Measurements from ENCODE around the gene COX19. TPM values are rescaled to one million over a fixed set of nuclear protein-coding genes. Genes with fewer than 3 reads are reported as not detected.

Gene COX19
- total RNA-seq, 4 donors from 2014 or later = 6.3 to 13.3 (median 9.7) TPM

DNA sequence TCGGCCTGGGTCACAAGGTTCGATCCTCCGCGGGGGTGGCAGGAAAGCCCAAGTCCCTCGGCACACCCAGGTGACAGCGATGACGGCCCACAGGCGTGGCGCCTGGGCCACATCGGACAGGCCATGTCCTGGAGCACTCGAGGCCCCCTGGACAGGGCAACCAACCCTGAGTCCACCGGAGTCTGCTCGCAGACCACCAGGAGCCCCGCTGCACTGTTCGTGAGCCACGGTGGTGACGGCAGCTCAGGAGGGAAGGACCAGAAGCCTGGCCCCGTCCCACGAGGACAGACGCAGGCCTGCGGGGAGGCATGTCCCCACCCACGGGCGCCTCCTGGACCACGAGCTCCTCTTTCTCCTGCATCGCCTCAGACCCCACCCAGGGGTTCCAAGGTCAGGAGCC is 46.6 kb upstream of the COX19 start:
- H3K4me1 ChIP-seq = peaks cover 2 to 48% (median 24%) of the 10 kb centered on the region in 4 donors
- TF ChIP-seq EP300 (IDR thresholded peaks at IDR 0.05) = no peak
- no peak for TF ChIP-seq POLR2AphosphoS5 (IDR thresholded peaks at IDR 0.05)
- TF ChIP-seq POLR2A (IDR thresholded peaks at IDR 0.05; ENCODE audit: low read depth) = no peak
- TF ChIP-seq, protein P1, sequence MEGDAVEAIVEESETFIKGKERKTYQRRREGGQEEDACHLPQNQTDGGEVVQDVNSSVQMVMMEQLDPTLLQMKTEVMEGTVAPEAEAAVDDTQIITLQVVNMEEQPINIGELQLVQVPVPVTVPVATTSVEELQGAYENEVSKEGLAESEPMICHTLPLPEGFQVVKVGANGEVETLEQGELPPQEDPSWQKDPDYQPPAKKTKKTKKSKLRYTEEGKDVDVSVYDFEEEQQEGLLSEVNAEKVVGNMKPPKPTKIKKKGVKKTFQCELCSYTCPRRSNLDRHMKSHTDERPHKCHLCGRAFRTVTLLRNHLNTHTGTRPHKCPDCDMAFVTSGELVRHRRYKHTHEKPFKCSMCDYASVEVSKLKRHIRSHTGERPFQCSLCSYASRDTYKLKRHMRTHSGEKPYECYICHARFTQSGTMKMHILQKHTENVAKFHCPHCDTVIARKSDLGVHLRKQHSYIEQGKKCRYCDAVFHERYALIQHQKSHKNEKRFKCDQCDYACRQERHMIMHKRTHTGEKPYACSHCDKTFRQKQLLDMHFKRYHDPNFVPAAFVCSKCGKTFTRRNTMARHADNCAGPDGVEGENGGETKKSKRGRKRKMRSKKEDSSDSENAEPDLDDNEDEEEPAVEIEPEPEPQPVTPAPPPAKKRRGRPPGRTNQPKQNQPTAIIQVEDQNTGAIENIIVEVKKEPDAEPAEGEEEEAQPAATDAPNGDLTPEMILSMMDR (IDR thresholded peaks at IDR 0.05) = no peak
- H3K27me3 ChIP-seq = no peaks in the 10 kb centered on the region
- H3K4me3 ChIP-seq = no peak overlapping the region
- peaks cover 0 to 80% (median 52%) of the 10 kb centered on the region in 4 donors for H3K36me3 ChIP-seq
- no peaks in the 10 kb centered on the region for H3K9me3 ChIP-seq
- DNase-seq (ENCODE audit: extremely low spot score) = no peak
- 99% methylated on average over 13 of the region's 25 CpGs for WGBS
- no peak overlapping the region for H3K27ac ChIP-seq (replicated peaks in 1 of 4)
- intact Hi-C loops (cut with DNase I) = no loop called here

DNA sequence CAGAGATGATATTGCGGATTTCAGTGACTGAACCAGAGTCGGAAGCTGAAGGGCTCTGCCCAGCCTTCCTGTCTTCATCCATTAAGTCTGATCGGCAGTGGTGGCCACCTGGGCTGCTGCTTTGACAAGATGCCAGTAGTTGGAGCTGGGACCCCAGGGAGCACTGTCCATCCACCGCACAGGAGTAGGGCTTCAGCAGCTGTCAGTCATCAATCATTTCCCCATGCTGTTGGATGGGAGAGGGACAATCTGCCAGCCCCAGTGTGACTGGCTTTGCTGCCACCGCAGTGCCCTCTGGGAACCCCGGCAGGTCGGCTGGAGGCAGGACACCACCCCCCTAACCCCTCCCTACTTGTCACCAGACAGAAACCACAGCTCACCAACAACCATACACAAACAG is 46.0 kb upstream of the COX19 start:
- Histone ChIP-seq H3K27me3 (no peaks in the 10 kb centered on the region), H3K4me3 (no peak overlapping the region), H3K27ac (replicated peaks in 1 of 4) (no peak overlapping the region), H3K4me1 (peaks cover 0 to 48% (median 19%) of the 10 kb centered on the region in 4 donors), H3K36me3 (peaks cover 0 to 78% (median 49%) of the 10 kb centered on the region in 4 donors), H3K9me3 (no peaks in the 10 kb centered on the region)
- 100% methylated on average over 2 of the region's 7 CpGs for WGBS
- DNase-seq (ENCODE audit: extremely low spot score) = no peak
- intact Hi-C loops (cut with DNase I) = no loop called here
- TF ChIP-seq EP300 (IDR thresholded peaks at IDR 0.05) = no peak
- TF ChIP-seq POLR2A (IDR thresholded peaks at IDR 0.05; ENCODE audit: low read depth) = no peak
- TF ChIP-seq POLR2AphosphoS5 (IDR thresholded peaks at IDR 0.05) = no peak
- TF ChIP-seq, protein P1 (IDR thresholded peaks at IDR 0.05) = no peak

DNA sequence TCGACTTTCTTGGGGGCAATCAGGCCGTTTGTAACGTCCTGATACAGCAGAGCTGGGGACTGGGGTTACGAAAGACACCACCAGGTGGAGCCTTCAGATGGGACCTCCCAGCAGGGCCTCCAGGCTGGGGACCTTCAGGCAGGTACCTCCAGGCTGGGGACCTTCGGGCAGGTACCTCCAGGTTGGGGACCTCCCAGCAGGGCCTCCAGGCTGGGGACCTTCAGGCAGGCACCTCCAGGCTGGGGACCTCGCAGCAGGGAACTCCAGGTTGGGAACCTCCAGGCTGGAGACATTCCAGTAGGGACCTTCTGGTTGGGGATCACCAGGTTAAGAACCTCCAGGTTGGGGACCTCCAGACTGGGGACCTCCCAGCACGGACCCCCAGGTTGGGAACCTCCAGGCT is 45.5 kb upstream of the COX19 start:
- Histone ChIP-seq H3K4me3 (no peak overlapping the region), H3K4me1 (peaks cover 0 to 46% (median 14%) of the 10 kb centered on the region in 4 donors), H3K27me3 (no peaks in the 10 kb centered on the region), H3K9me3 (no peaks in the 10 kb centered on the region), H3K36me3 (peaks cover 0 to 73% (median 44%) of the 10 kb centered on the region in 4 donors), H3K27ac (replicated peaks in 1 of 4) (no peak overlapping the region)
- DNase-seq (ENCODE audit: extremely low spot score) = no peak
- TF ChIP-seq, protein P1 (IDR thresholded peaks at IDR 0.05) = peak in 1 of 3 experiments; percentile 30
- TF ChIP-seq EP300 (IDR thresholded peaks at IDR 0.05) (no peak), POLR2A (IDR thresholded peaks at IDR 0.05; ENCODE audit: low read depth) (no peak), POLR2AphosphoS5 (IDR thresholded peaks at IDR 0.05) (no peak)
- 85% methylated on average over 4 of the region's 7 CpGs for WGBS
- intact Hi-C loops (cut with DNase I) = no loop called here

DNA sequence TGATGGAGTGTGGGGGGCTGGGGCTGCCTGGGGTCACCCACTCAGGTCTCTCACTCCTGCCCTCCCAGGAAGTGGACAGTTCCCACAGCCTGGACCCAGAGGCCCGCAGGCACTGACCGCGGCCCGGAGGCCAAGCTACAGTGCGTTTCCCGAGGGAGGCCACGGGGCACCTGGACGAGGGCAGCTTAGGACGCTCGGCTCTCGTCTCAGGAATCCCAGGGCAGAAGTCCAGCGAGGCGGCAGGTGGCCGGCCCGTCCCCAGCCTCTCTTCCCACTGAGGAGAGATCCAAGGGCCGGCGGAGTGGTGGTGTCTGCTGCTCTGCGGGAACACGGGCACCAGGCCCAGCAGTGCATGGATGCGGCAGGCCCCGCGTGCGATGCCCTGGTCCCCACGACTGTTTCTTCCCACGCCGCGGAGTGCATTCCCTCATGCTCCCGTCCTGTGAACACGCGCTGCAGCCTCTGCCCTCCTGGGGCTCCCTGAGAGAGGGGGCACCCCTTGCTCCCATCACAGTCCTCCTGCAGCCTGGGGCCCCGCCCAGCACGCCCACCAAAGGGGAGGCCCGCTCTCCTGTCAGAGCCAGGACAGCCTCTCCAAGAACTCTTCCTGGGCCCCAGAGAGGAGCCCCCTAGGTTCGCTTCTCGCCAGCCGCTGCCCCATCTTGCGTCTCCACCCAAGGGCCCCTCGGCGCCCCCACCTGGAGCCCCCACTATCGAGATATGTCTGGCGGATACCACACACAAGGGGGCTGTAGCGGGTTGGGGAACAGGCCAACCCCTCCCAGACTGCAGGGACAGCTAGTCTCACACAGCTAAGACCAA is 44.7 kb upstream of the COX19 start:
- WGBS = 95% methylated on average over 41 of the region's 42 CpGs
- H3K27me3 ChIP-seq = no peaks in the 10 kb centered on the region
- no peaks in the 10 kb centered on the region for H3K9me3 ChIP-seq
- peaks cover 0 to 46% (median 12%) of the 10 kb centered on the region in 4 donors for H3K4me1 ChIP-seq
- no peak overlapping the region for H3K4me3 ChIP-seq
- peaks cover 0 to 64% (median 37%) of the 10 kb centered on the region in 4 donors for H3K36me3 ChIP-seq
- intact Hi-C loops (cut with DNase I) = no loop called here
- DNase-seq (ENCODE audit: extremely low spot score) = no peak
- TF ChIP-seq POLR2A (IDR thresholded peaks at IDR 0.05; ENCODE audit: low read depth) (no peak), POLR2AphosphoS5 (IDR thresholded peaks at IDR 0.05) (no peak), EP300 (IDR thresholded peaks at IDR 0.05) (no peak)
- TF ChIP-seq, protein P1 (IDR thresholded peaks at IDR 0.05) = no peak
- no peak overlapping the region for H3K27ac ChIP-seq (replicated peaks in 1 of 4)
